Ovary (tissue), 3 donors: Measurements from ENCODE around the gene RNF144B.

Source experiments
- CTCF ChIP-seq, 3 donors: fragments of 450-650 bp in 2 of 3; fragments of 200-600 bp in 1 of 3; IDR thresholded peaks; one replicate each; pipeline versions ENCODE4 v1.5.1 to v1.8.0; 2016 to 2022; ENCODE audit warnings: antibody characterized with exemption in 3 of 3, mild to moderate bottlenecking in 1 of 3
- EP300 ChIP-seq: sonication (generic); formaldehyde crosslinking; IDR thresholded peaks from one replicate; pipeline ENCODE4 v1.6.1; 2017; ENCODE audit warnings: antibody characterized with exemption
- POLR2A ChIP-seq: fragments of 450-650 bp; IDR thresholded peaks from one replicate; pipeline ENCODE4 v1.6.1; 2017; ENCODE audit warnings: antibody characterized with exemption, mild to moderate bottlenecking, moderate library complexity
- donor health status: DM: no; HTN: no; CAD: no.

DNA sequence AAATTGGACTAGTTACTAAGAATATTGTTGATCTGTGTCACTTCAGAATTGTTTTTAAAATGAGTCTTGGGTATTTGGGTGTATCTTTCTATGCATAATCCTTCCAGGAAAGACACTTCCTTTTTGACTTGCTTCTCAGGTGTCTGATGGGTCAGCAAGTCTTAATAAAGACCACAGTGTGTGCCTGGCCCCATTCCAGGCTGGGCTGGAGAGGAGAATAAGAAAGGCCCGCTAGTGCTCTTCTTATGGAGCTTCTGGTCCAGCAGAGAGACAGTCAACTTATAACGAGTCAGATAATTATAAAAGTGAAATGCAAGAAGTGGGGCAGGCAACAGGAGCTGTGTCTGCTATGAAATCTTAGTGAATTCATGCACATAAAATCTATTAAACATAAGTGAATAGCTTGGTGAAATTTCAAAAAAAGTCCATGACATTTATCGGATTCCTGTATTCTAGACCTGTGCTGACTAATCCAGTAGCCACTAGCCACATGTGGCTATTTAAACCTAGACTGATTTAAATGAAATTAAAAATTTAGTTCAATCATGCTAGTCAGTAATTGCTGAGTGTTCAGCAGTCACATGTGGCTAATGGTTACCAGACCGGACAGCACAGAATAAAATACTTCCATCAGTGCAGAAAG lies 42.6 kb downstream of the RNF144B start:
- no peak for TF ChIP-seq CTCF (IDR thresholded peaks at IDR 0.05)
- TF ChIP-seq POLR2A = no peak
- no peak for TF ChIP-seq EP300
